ENCODE results near the gene YY1.
"Not testable (repeated sequence)": the region's sequence is repeated elsewhere in the genome, so short reads cannot be mapped to it uniquely, and the experiment has no call there.

The YY1 gene

GRCh38 chr14:100283984-100284881, 45.3 kb downstream of the YY1 start:
- DNase-seq (ENCODE audit: low read depth in 2 of 2) = no peak

GRCh38 chr14:100285021-100285912, 46.3 kb downstream of the YY1 start:
- DNase-seq (ENCODE audit: low read depth in 2 of 2) = peak; percentile 58 to 76

DNA sequence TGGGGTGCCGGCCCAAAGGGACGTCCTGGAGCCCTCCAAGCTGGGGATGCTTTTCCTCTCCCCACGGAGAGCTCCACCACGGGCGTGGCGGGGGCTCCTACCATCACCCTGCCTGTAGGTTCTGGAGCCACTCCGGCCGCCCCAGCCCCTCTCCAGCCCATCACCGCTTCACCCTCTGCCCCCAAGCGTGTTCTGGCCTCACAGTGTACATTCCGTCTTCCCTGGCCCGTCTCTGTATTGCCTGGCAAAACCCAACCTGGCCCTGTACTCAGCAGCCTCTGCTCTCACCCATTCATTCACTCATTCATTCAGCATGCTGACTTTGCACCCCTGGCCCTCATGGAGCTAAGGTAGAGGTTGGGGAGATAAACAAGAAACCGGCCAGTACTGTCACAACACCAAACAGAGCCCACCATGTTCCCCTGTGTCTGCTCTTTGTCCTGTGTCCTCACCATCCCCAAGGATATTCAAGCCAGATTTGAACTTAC, 47.0 kb downstream of the YY1 start:
- no peak for DNase-seq (ENCODE audit: low read depth in 2 of 2)

DNA sequence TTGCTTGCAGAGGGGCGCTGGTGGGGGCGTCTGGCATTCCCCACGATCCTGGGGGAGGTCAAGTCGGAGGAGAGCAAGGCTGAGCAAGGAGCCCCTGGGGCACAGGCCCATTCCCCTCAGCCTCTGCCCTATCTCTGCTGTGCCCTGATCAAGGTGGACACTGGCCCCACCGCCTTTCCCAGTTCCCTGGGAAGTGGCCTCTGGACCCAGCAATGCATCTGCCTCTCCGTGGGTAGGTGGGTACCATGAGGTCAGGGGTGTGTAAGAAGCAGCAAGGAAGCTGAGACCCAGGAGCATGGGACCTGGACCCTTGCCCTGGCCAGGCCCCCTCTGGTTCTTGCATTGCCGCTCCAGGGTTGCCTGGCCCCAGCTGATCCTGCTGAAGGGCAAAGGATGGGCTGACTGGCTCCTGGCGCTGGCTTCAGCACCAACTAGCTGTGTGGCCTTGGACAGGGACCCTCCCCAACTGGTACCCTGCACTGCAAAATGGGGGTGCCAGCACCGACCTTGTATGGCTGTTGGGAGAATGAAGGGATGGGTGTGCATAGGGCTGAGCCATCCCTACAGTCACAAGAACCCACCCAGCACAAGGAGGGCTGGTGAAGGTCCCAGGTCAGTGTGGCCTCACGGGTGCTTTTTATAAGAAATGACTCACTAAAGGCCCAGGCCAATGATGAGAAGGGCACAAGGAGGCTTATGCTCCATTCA, 47.7 kb downstream of the YY1 start:
- DNase-seq (ENCODE audit: low read depth in 2 of 2) = no peak

GRCh38 chr14:100287202-100287997, 48.5 kb downstream of the YY1 start:
- no peak for DNase-seq (ENCODE audit: low read depth in 2 of 2)

DNA sequence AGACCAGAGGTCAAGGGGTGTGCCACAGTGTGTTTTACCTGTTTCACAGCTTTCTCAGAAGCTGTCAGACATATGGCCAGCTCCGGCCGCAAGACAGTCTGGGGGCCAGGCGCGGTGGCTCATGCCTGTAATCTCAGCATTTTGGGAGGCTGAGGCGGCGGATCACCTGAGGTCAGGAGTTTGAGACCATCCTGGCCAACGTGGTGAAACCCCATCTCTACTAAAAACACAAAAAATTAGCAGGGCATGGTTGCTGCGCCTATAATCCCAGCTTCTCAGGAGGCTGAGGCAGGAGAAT, 49.0 kb downstream of the YY1 start:
- DNase-seq (ENCODE audit: low read depth in 2 of 2) = not testable (repeated sequence)

- DNase-seq (ENCODE audit: low read depth in 2 of 2) = no peak
Observed at GRCh38 chr14:100288382-100289185, 49.6 kb downstream of the YY1 start.

DNA sequence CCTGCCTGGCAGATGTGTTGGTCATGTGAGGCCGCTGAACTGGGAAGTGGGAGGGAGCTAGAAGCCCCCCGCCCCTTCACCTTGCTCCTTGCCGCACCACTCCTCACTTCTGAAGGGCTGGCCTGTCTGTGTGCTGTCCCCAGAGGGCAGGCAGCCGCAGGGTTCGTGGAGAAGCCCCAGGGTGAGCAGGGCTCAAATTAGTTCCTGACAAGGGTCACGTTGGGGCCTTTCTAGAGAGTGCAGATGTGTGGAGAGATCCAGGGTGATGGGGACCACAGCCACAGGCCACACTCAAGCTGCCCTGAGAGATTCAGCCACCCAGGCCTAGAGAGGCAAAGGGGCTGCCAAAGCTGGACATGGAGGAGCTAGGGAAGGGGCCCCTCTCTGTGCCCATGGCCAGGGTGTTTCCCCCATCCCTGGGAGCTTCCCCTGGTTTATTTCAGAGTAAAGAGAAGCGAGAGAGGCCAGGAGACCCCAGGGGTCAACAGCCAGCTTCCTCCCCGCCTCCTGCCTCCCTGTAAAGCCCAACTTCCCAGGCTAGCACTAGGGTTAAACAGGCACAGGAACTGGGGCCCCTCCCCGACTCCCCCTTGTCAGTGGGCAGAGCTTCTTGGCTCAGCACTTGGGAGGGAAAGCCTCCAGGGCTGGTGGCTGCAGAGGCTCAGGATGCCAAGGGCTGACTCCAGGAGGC, 51.1 kb downstream of the YY1 start:
- no peak for DNase-seq (ENCODE audit: low read depth in 2 of 2)

- DNase-seq (ENCODE audit: low read depth in 2 of 2) = no peak
Observed at GRCh38 chr14:100290607-100291304, 51.8 kb downstream of the YY1 start.

DNA sequence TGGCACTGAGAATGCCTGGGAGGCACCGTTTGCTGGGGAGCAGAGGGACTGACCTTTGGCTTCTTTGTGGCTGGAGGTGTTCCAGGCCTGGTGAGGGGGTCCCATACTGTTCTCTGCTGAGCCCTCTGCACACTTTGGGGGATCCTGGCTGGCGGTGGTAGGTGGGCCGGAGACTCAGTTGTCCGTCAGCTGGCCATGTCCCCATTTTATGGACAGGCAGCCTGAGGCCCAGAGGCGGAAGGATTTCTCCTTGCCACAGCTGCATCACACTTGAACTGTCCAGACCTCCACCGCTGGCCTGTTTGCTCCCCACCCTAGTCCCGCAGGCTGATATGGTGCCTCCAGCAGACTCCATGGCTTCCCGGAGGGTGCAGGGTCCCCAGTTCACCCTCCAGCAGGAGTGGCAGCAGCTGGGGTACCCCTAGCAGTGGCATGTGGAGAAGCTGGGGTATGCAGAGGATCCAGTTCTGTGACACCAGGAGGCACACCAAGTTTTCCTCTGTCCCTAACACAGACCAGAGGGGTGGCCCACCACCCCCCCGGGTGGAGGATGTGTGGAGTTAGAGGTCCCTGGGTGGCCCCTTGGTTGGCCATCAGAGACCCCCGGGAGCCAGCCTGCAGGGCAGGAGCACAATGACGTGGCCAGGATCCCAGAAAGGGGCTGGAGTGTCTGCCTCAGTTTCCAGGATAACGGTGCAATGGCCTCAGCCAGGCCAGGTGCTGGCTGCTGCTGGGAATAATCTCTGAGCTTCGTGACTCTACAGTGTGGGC, 52.5 kb downstream of the YY1 start:
- no peak for DNase-seq (ENCODE audit: low read depth in 2 of 2)

DNA sequence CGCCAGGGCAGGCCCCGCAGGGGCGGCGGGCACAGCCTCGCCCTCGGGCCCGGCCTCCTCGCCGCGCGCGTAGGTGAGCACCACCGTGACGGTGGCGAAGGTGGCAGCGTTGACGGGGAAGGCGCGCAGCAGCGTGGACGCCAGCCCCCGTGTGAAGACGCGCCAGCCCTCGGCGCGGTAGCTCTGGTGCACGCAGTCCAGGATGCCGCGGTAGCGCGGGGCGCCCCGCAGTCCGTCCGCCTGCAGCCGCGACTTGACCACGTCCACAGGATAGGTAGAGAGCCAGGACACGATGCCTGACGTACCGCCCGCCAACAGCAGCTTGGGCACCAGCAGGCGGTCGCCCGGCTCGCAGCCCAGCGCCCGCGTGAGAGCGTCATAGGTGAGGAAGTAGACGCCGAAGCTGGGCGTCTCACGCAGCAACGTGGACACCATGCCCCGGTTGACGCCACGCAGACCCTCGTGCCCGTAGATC, 53.4 kb downstream of the YY1 start:
- DNase-seq (ENCODE audit: low read depth in 2 of 2) = no peak

- DNase-seq (ENCODE audit: low read depth in 2 of 2) = no peak
Observed at GRCh38 chr14:100292776-100293461, 54.0 kb downstream of the YY1 start.

- no peak for DNase-seq (ENCODE audit: low read depth in 2 of 2)
Observed at GRCh38 chr14:100293497-100294212, 54.7 kb downstream of the YY1 start.

GRCh38 chr14:100294213-100294962, 55.4 kb downstream of the YY1 start:
- DNase-seq (ENCODE audit: low read depth in 2 of 2) = no peak

- no peak for DNase-seq (ENCODE audit: low read depth in 2 of 2)
Observed at GRCh38 chr14:100294963-100295330, 56.0 kb downstream of the YY1 start.

GRCh38 chr14:100295376-100296105, 56.6 kb downstream of the YY1 start:
- no peak for DNase-seq (ENCODE audit: low read depth in 2 of 2)
